Fibroblast of skin of right quadriceps (primary cell): ENCODE data around the gene IDNK.

Experiments
- DNase-seq: peaks from one replicate; pipeline ENCODE4 v3.0.0-alpha.2; 2013

IDNK gene

GRCh38 chr9:83636813-83637212, 13.9 kb downstream of the IDNK start:
- DNase-seq = no peak

- DNase-seq = no peak
These were observed 14.4 kb downstream of the IDNK start for GRCh38 chr9:83637389-83637788.

- no peak for DNase-seq
These were observed 16.3 kb downstream of the IDNK start for GRCh38 chr9:83639266-83639665.

GRCh38 chr9:83642793-83643192, 19.9 kb downstream of the IDNK start:
- DNase-seq = no peak

- DNase-seq = no peak
These were observed 23.7 kb downstream of the IDNK start for GRCh38 chr9:83646500-83647239.

- DNase-seq = peak; percentile 22
These were observed 26.1 kb downstream of the IDNK start for GRCh38 chr9:83649080-83649479.

- DNase-seq = no peak
These were observed 26.6 kb downstream of the IDNK start for GRCh38 chr9:83649515-83649914.

- DNase-seq = no peak
These were observed 28.6 kb downstream of the IDNK start for GRCh38 chr9:83651558-83651957.

- no peak for DNase-seq
These were observed 29.5 kb downstream of the IDNK start for GRCh38 chr9:83652433-83652832.

GRCh38 chr9:83655433-83655832, 32.5 kb downstream of the IDNK start:
- no peak for DNase-seq

- DNase-seq = no peak
These were observed 33.2 kb downstream of the IDNK start for GRCh38 chr9:83656032-83656680.

GRCh38 chr9:83656952-83657351, 34.0 kb downstream of the IDNK start:
- no peak for DNase-seq

- DNase-seq = no peak
These were observed 40.0 kb downstream of the IDNK start for GRCh38 chr9:83662933-83663332.

- DNase-seq = no peak
These were observed 42.7 kb downstream of the IDNK start for GRCh38 chr9:83665580-83666200.

- no peak for DNase-seq
These were observed 46.1 kb downstream of the IDNK start for GRCh38 chr9:83669067-83669466.

- DNase-seq = peak; percentile 46
These were observed 47.4 kb downstream of the IDNK start for GRCh38 chr9:83670381-83670780.

GRCh38 chr9:83671451-83671850, 48.5 kb downstream of the IDNK start:
- DNase-seq = no peak

- DNase-seq = no peak
These were observed 52.5 kb downstream of the IDNK start for GRCh38 chr9:83675466-83675865.

GRCh38 chr9:83677596-83677995, 54.7 kb downstream of the IDNK start:
- no peak for DNase-seq

- no peak for DNase-seq
These were observed 57.3 kb downstream of the IDNK start for GRCh38 chr9:83680233-83680632.

- DNase-seq = no peak
These were observed 58.5 kb downstream of the IDNK start for GRCh38 chr9:83681490-83681889.

- no peak for DNase-seq
These were observed 66.0 kb downstream of the IDNK start for GRCh38 chr9:83688921-83689320.

- DNase-seq = no peak
These were observed 68.5 kb downstream of the IDNK start for GRCh38 chr9:83691492-83691891.
